SK-N-SH (cell line): ENCODE data around the gene AHRR.

Source experiments
- CHD2 ChIP-seq: fragments of 150-350 bp; IDR thresholded peaks from 2 replicates; pipeline ENCODE4 v1.6.1; 2018; ENCODE audit warnings: low read length; ENCODE audit not compliant: partially characterized antibody
- CTCF ChIP-seq: fragments of 200-600 bp; sonication (generic); IDR thresholded peaks from 2 replicates; pipeline ENCODE4 v1.6.1; 2017; ENCODE audit warnings: antibody characterized with exemption, mild to moderate bottlenecking, moderate library complexity
- ELF1 ChIP-seq: IDR thresholded peaks from 2 replicates; pipeline ENCODE4 v1.4.0; 2012
- EP300 ChIP-seq, 2 experiments: IDR thresholded peaks; 2 replicates each; pipeline versions ENCODE4 v1.4.0 to v1.6.1; 2012; ENCODE audit warnings: borderline replicate concordance in 1 of 2, low read depth in 1 of 2, low read length in 1 of 2
- JUND ChIP-seq: IDR thresholded peaks from 2 replicates; pipeline ENCODE4 v1.4.0; 2012
- RAD21 ChIP-seq: IDR thresholded peaks from 2 replicates; pipeline ENCODE4 v1.6.1; 2012; ENCODE audit warnings: mild to moderate bottlenecking, low read length
- RFX5 ChIP-seq: IDR thresholded peaks from 2 replicates; pipeline ENCODE4 v1.6.1; 2012; ENCODE audit warnings: mild to moderate bottlenecking, improper control_type of control experiment, low read length
- SIN3A ChIP-seq: IDR thresholded peaks from 2 replicates; pipeline ENCODE4 v1.6.1; 2012; ENCODE audit warnings: low read depth, mild to moderate bottlenecking, low read length, moderate library complexity, borderline replicate concordance
- USF2 ChIP-seq: fragments of 150-350 bp; IDR thresholded peaks from 2 replicates; pipeline ENCODE4 v1.6.1; 2017; ENCODE audit warnings: antibody characterized with exemption, low read length, low read depth, borderline replicate concordance

- TF ChIP-seq USF2 = no peak
- TF ChIP-seq CTCF = peak; percentile 43
- TF ChIP-seq RFX5 = no peak
- no peak for TF ChIP-seq EP300 (IDR thresholded peaks at IDR 0.05; ENCODE audit: borderline replicate concordance in 1 of 2, low read depth in 1 of 2, low read length in 1 of 2)
- TF ChIP-seq RAD21 = peak; percentile 35
- TF ChIP-seq JUND = no peak
- no peak for TF ChIP-seq SIN3A
- TF ChIP-seq ELF1 = no peak
- no peak for TF ChIP-seq CHD2
These were observed 114.6 kb downstream of the AHRR start for GRCh38 chr5:435961-436640.
